NCI-H748 (cell line): ENCODE data around the gene OPHN1.
"Not testable (repeated sequence)": the region's sequence is repeated elsewhere in the genome, so short reads cannot be mapped to it uniquely, and the experiment has no call there.

Experiments
- DNase-seq: peaks from one replicate; lab custom pipeline; 2025; ENCODE audit not compliant: unreplicated experiment; lab: John Stamatoyannopoulos, UW

The OPHN1 gene

DNA sequence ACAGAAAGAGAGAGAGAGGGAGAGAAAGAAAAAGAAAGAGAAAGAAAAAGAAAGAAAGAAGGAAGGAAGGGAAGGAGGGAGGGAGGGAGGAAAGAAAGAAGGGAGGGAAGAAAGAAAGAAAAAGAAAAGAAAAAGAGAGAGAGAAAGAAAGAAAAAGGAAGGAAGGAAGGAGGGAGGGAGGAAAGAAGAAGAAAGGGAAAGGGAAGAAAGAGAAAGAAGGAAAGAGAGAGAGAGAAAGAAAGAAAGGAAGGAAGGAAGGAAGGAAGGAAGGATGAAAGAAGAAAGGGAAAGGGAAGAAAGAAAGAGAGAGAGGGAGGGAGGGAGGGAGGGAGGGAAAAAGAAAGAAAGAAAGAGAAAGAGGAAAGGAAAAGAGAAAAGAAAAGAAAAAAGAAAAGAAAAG is 10.8 kb downstream of the OPHN1 start:
- DNase-seq, result no peak

DNA sequence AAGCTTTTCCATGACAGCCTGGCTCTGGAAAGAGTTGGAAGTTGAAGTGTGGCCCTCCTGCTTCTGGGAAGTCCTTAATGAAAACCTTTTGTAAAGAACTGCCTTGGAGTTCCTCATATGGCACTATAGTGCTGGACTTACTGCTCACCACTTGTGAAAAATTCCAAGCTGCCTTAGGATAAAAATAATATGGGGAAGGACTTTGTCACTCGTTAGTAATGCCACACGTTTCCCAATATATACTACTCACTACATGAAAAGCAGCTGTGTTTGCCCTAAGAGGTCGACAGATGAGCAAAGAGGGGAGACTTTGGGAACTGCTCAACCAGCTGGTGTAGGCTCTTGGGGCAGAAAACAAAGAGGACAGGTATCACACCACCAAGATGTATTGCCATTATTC is 11.7 kb downstream of the OPHN1 start:
- no peak for DNase-seq

GRCh38 chrX:68420559-68420958 is 12.7 kb downstream of the OPHN1 start:
- no peak for DNase-seq

DNA sequence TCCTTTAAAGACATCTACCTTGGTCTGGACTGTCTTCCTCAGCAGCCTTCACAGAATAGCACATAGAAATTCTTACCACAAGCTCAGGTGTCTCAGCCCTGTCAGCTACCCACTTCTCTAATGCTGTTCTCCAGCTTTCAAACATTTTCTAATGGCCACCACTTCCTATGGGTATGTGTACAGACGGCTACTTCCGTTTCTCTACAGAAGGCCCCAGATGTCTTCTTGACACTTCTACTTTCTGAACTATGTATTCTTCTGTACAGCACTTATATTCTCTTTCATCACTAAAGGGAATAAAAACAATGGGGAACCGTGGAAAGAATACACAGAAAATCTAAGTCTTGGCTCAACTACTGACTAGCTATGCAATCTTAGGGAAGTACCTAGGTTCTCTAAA is 13.3 kb downstream of the OPHN1 start:
- no peak for DNase-seq

GRCh38 chrX:68417651-68418050 is 15.6 kb downstream of the OPHN1 start:
- DNase-seq, result no peak

DNA sequence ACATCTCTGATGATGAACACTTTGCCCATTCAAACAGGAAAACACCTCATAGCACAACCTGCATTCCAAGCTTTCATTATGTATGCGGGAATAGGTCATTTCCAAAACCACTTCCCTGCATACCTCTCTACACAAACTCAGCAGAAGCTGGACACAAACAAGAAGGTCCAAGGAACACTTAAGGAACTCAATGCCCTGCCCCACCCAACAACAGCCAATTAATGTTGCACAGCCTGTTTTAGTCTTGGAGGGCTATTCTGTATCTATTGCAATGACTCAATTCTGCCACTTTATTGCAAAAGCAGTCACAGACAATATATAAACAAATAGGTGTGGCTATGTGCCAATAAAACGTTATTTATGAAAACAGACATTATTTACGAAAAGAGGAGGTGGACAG is 16.7 kb downstream of the OPHN1 start:
- DNase-seq, result no peak

- no peak for DNase-seq
Measured at GRCh38 chrX:68415316-68415715, 18.0 kb downstream of the OPHN1 start.

- no peak for DNase-seq
Measured at GRCh38 chrX:68413254-68413653, 20.0 kb downstream of the OPHN1 start.

GRCh38 chrX:68411729-68412128 is 21.6 kb downstream of the OPHN1 start:
- DNase-seq, result no peak

DNA sequence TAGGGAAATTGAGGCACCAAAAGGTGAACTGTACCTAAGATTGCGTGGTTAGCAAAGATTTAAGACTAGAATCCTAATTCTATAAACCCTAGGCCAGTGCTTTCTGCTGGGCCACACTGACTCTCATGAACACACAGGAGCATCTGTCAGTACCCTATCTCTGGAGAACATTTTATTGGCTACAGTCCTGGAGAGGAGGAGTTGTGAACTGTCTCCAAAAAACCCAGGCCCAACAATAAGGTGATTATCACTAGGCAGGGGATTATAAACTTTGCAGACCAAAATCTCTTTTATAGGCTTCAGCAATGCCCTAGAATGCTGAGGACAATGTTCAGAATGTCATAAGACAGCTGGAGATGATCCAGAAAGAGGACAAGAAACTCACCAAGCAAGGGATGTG is 24.1 kb downstream of the OPHN1 start:
- DNase-seq, result no peak

DNA sequence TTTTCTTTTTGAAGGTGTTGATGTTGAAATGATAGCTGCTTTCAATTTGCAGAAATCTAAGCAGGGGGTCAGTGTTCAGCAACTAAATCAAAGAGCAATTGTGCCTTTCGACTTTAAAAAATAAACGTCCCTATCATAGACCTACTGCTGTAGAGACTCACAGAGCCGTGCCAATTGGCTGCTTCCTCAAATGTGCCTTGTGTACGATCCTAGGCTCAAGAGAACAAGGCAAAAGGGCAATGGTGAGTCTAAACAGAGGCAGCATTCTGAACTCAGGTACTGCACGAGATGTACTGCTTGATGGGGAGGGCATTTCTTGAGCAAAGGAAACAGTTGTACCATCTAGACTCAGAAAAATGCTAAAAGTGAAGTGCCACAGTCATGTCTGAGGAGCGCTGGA is 29.8 kb downstream of the OPHN1 start:
- DNase-seq, result no peak

GRCh38 chrX:68403038-68403437 is 30.3 kb downstream of the OPHN1 start:
- no peak for DNase-seq

GRCh38 chrX:68402094-68402493 is 31.2 kb downstream of the OPHN1 start:
- no peak for DNase-seq

GRCh38 chrX:68398291-68398690 is 35.0 kb downstream of the OPHN1 start:
- DNase-seq, result no peak

- DNase-seq, result no peak
Measured at GRCh38 chrX:68396953-68397352, 36.3 kb downstream of the OPHN1 start.

DNA sequence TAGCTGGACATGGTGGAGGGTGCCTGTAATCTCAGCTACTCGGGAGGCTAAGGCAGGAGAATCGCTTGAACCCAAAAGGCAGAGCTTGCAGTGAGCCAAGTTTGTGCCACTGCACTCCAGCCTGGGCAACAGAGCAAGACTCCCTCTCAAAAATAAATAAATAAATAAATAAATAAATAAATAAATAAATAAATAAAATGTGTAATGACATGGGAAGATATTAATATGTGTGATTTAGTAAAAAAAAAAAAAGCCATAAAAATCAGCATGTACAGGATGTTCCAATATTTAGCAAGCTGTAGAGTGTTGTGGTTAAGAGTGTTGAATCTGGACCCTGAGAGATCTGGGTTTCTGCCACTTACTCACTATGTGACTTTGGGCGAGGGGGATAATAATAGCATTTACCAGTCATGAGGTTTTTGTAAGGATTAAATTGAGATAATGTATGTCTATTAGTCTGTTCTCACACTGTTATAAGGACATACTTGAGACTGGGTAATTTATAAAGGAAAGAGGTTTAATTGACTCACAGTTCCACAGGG is 43.8 kb downstream of the OPHN1 start:
- DNase-seq, result not testable (repeated sequence)

- no peak for DNase-seq
Measured at GRCh38 chrX:68387776-68388175, 45.5 kb downstream of the OPHN1 start.

DNA sequence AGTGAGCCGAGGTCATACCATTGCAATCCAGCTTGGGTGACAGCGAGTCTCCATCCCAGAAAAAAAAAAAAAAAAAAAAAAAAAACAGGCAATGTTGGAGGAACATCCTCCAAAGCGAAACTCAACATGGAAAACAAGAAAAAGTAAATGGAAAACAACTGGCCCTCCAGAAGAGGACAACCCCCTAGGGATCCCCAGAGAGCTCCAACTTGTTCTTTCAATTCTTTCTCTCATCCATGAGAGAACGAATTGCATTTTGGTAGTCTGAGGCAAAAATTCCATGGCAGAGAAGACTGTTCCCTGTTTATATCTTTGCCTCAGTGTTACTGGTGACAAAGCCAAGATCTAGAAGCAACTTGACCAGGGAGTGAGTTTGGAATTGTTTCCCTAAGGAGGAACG is 49.8 kb downstream of the OPHN1 start:
- no peak for DNase-seq

DNA sequence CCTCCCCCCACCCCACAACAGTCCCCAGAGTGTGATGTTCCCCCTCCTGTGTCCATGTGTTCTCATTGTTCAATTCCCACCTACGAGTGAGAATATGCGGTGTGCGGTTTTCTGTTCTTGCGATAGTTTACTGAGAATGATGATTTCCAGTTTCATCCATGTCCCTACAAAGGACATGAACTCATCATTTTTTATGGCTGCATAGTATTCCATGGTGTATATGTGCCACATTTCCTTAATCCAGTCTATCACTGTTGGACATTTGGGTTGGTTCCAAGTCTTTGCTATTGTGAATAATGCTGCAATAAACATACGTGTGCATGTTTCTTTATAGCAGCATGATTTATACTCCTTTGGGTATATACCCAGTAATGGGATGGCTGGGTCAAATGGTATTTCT is 55.7 kb downstream of the OPHN1 start:
- DNase-seq, result not testable (repeated sequence)

- no peak for DNase-seq
Measured at GRCh38 chrX:68376373-68376772, 56.9 kb downstream of the OPHN1 start.

DNA sequence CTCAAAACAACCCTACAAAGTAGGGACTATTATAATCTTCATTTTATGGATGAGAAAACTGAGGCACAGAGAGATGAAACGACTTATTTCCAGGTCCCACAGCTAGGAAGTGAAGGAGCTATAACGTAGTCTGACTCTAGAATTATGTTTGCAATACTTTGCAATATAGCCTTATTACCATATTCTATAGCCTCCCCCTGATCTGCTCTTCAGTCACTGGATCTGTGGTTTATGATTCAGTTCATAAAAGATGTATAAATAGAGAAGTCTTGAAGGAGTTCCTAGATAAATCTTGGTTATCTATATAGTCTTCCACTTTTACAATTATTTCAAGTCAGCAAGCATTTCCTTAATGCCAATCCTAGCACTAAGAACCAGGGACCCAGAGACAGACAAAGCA is 57.5 kb downstream of the OPHN1 start:
- DNase-seq, result no peak

DNA sequence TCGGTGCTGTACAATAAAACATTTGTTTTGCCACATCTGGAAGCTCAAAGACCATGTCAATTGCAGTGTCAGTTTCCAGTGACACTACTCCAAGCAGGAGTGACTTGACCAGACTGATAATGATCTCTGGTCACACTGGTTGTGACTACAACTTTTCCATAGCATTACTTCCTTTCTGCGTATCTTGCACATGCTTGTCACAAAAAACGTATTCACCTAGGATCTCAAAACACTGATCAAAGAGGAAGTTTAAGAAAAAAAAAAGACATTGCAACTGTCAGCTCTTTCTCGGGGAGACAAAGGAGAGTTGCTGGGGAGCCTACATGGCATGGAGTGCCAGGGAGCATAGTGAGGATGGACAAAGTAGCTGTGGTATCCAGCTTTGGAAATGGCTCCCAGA is 60.6 kb downstream of the OPHN1 start:
- DNase-seq, result no peak

- DNase-seq, result no peak
Measured at GRCh38 chrX:68369559-68369958, 63.7 kb downstream of the OPHN1 start.

DNA sequence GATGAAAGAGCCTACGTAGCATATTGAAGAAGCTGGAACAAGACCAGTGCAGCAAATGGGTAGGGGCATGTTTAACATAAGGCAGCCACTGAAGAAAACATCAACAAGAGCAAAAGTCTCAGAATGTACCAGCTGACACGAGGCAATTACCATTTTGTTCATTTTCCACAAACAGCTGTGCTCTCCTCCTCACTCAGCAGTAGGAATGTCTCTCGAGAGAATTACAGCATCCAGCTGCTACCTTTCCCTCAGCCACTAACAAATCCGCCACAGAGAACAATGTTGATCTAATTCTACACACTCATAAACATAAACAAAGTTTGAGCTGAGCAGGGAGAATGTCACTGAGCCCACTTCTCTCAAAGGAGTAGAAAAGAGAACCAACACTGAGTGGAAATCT is 68.0 kb downstream of the OPHN1 start:
- no peak for DNase-seq
